HEK293 (cell line): Measurements from ENCODE around the gene OR10AD1.

Source experiments
- CTCF ChIA-PET: fragments of 350-600 bp; formaldehyde crosslinking; extraction: SDS; loops from one replicate; lab custom pipeline; 2021; ENCODE audit warnings: antibody characterized with exemption; lab: Yijun Ruan, JAX
- POLR2A ChIA-PET: fragments of 300-600 bp; formaldehyde crosslinking; extraction: SDS; loops from one replicate; lab custom pipeline; 2020; ENCODE audit warnings: antibody characterized with exemption, inconsistent platforms; lab: Yijun Ruan, JAX
- H3K27ac ChIP-seq: fragments of 200-500 bp; sonication (Bioruptor generic); 2 replicates; pipeline ENCODE4 v1.5.1; 2014; ENCODE audit warnings: low read depth, low read length, control low read depth, inconsistent platforms; ENCODE audit errors: extremely low read depth
- H3K36me3 ChIP-seq, 2 experiments: fragments of 200-500 bp in 1 of 2; sonication (Bioruptor generic) in 1 of 2; 1 replicate in 1 of 2; 2 replicates in 1 of 2; pipeline ENCODE4 v1.5.1; 2014 to 2017; ENCODE audit warnings: inconsistent platforms in 2 of 2, low read length in 2 of 2; ENCODE audit not compliant: control insufficient read depth in 2 of 2, insufficient read depth in 1 of 2
- H3K4me1 ChIP-seq: fragments of 200-500 bp; sonication (Bioruptor generic); 2 replicates; pipeline ENCODE4 v1.5.1; 2014; ENCODE audit warnings: mild to moderate bottlenecking, low read length, inconsistent platforms; ENCODE audit not compliant: control insufficient read depth, insufficient read depth
- H3K4me3 ChIP-seq: 2 replicates; pipeline ENCODE4 v1.5.1; 2011; ENCODE audit warnings: low read depth, mild to moderate bottlenecking, control low read depth, low read length, moderate library complexity
- H3K9me3 ChIP-seq: fragments of 200-500 bp; sonication (Bioruptor generic); 2 replicates; pipeline ENCODE4 v1.5.1; 2014; ENCODE audit warnings: low read depth, low read length, inconsistent platforms; ENCODE audit not compliant: control insufficient read depth, insufficient read depth
- AEBP2 ChIP-seq: fragments of 450-650 bp; formaldehyde crosslinking; IDR thresholded peaks from 2 replicates; pipeline ENCODE4 v1.5.1; 2016; ENCODE audit warnings: missing biosample characterization, missing genetic modification characterization, borderline replicate concordance
- PATZ1 ChIP-seq: fragments of 450-650 bp; formaldehyde crosslinking; IDR thresholded peaks from 2 replicates; pipeline ENCODE4 v1.5.1; 2016; ENCODE audit warnings: missing biosample characterization, missing genetic modification characterization
- PRDM6 ChIP-seq: fragments of 450-650 bp; formaldehyde crosslinking; IDR thresholded peaks from 2 replicates; pipeline ENCODE4 v1.5.1; 2017; ENCODE audit warnings: missing biosample characterization, missing genetic modification characterization
- REST ChIP-seq: fragments of 450-650 bp; formaldehyde crosslinking; IDR thresholded peaks from 2 replicates; pipeline ENCODE4 v1.5.1; 2016; ENCODE audit warnings: missing biosample characterization, missing genetic modification characterization
- SP3 ChIP-seq: fragments of 450-650 bp; formaldehyde crosslinking; IDR thresholded peaks from 2 replicates; pipeline ENCODE4 v1.5.1; 2016; ENCODE audit warnings: missing biosample characterization, missing genetic modification characterization
- ZBTB17 ChIP-seq: fragments of 450-650 bp; formaldehyde crosslinking; IDR thresholded peaks from 2 replicates; pipeline ENCODE4 v1.5.1; 2016; ENCODE audit warnings: missing biosample characterization, missing genetic modification characterization
- ZBTB49 ChIP-seq: fragments of 450-650 bp; formaldehyde crosslinking; IDR thresholded peaks from 2 replicates; pipeline ENCODE4 v1.5.1; 2016; ENCODE audit warnings: missing biosample characterization, missing genetic modification characterization, low read depth
- ZNF175 ChIP-seq: fragments of 450-650 bp; formaldehyde crosslinking; IDR thresholded peaks from 2 replicates; pipeline ENCODE4 v1.5.1; 2016; ENCODE audit warnings: missing biosample characterization, missing genetic modification characterization
- ZNF19 ChIP-seq: fragments of 450-650 bp; formaldehyde crosslinking; IDR thresholded peaks from 2 replicates; pipeline ENCODE4; 2016; ENCODE audit warnings: missing biosample characterization, missing genetic modification characterization, low read depth
- ZNF274 ChIP-seq, 2 experiments: fragments of 200-500 bp in 1 of 2; fragments of 450-650 bp in 1 of 2; sonication (Bioruptor generic) in 1 of 2; formaldehyde crosslinking in 1 of 2; IDR thresholded peaks; 2 replicates each; pipeline versions ENCODE4 v1.5.1 to v1.6.1; 2014 to 2016; ENCODE audit warnings: borderline replicate concordance in 1 of 2, inconsistent platforms in 1 of 2, low read length in 1 of 2, missing biosample characterization in 1 of 2, missing genetic modification characterization in 1 of 2
- ZNF37A ChIP-seq: fragments of 450-650 bp; IDR thresholded peaks from 2 replicates; pipeline ENCODE4 v1.5.1; 2018; ENCODE audit warnings: missing biosample characterization, missing genetic modification characterization
- ZNF488 ChIP-seq: fragments of 450-650 bp; formaldehyde crosslinking; IDR thresholded peaks from 2 replicates; pipeline ENCODE4 v1.5.1; 2016; ENCODE audit warnings: missing biosample characterization, missing genetic modification characterization
- ZNF501 ChIP-seq: fragments of 450-650 bp; formaldehyde crosslinking; IDR thresholded peaks from 2 replicates; pipeline ENCODE4 v1.5.1; 2016; ENCODE audit warnings: missing biosample characterization, missing genetic modification characterization
- ZNF514 ChIP-seq: fragments of 450-650 bp; formaldehyde crosslinking; IDR thresholded peaks from 2 replicates; pipeline ENCODE4 v1.5.1; 2016; ENCODE audit warnings: missing biosample characterization, missing genetic modification characterization
- ZNF560 ChIP-seq: fragments of 450-650 bp; formaldehyde crosslinking; IDR thresholded peaks from 2 replicates; pipeline ENCODE4 v1.5.1; 2017; ENCODE audit warnings: missing biosample characterization, missing genetic modification characterization, borderline replicate concordance
- ZNF571 ChIP-seq: fragments of 450-650 bp; formaldehyde crosslinking; IDR thresholded peaks from 2 replicates; pipeline ENCODE4 v1.5.0; 2017; ENCODE audit warnings: missing biosample characterization, missing genetic modification characterization
- ZNF610 ChIP-seq: fragments of 450-650 bp; formaldehyde crosslinking; IDR thresholded peaks from 2 replicates; pipeline ENCODE4 v1.5.1; 2016; ENCODE audit warnings: missing biosample characterization, missing genetic modification characterization, borderline replicate concordance
- ZNF670 ChIP-seq: fragments of 450-650 bp; formaldehyde crosslinking; IDR thresholded peaks from 2 replicates; pipeline ENCODE4 v1.5.1; 2016; ENCODE audit warnings: missing biosample characterization, missing genetic modification characterization, low read depth
- ZNF768 ChIP-seq: fragments of 450-650 bp; formaldehyde crosslinking; IDR thresholded peaks from 2 replicates; pipeline ENCODE4 v1.5.1; 2018; ENCODE audit warnings: missing biosample characterization, mild to moderate bottlenecking, missing genetic modification characterization
- ZNF837 ChIP-seq: fragments of 450-650 bp; formaldehyde crosslinking; IDR thresholded peaks from 2 replicates; pipeline ENCODE4 v1.5.1; 2016; ENCODE audit warnings: missing biosample characterization, missing genetic modification characterization
- ZNF843 ChIP-seq: fragments of 450-650 bp; formaldehyde crosslinking; IDR thresholded peaks from 2 replicates; pipeline ENCODE4 v1.5.1; 2016; ENCODE audit warnings: missing biosample characterization, missing genetic modification characterization
- TF ChIP-seq, protein P1 (sequence below): fragments of 450-650 bp; formaldehyde crosslinking; IDR thresholded peaks from 2 replicates; pipeline ENCODE4 v1.5.1; 2016; ENCODE audit warnings: missing biosample characterization, missing genetic modification characterization

OR10AD1 gene

DNA sequence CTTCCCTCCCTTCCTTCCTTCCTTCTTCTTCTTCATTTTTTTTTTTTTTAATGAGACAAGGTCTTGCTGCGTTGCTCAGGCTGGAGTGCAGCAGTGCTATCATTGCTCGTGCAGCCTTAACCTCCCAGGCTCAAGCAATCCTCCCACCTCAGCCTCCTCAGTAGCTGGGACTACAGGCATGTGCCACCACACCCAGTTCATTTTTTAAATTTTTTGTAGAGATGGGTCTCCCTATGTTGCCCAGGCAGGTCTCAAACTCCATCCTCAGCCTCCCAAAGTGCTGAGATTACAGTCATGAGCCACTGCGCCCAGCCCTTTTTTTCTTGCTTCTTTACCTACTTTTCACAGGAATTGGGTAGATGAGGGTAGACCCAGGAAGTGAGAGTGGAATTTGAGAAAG, 1.6 kb downstream of the OR10AD1 start (continued):
- TF ChIP-seq ZNF274 (IDR thresholded peaks at IDR 0.05; ENCODE audit: low read length) (no peak), ZNF274 (tag by site-specific recombination; IDR thresholded peaks at IDR 0.05; ENCODE audit: borderline replicate concordance) (no peak), ZNF37A (tag by site-specific recombination) (no peak), REST (tag by site-specific recombination) (no peak), PATZ1 (no peak), AEBP2 (no peak)

DNA sequence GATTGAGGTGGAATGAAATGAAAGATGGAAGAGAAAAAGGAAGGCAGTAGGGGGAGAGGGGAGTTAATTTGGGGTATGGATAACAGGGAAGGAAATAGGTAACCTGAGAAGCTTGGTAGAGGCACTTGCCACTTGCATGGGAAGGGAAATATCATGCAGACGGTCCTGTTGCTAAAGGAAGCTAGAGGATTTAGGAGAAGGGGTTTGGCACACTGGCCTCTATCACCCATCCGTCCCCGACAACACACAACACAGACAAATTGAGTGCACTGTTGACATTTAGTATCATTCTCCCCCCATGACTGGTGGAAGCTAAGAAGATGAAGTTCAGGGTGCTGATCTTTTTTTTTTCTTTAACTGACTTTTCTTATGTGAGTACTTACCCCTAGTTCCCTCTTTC, 2.0 kb downstream of the OR10AD1 start:
- Histone ChIP-seq H3K4me1 (peaks cover 16% of the 10 kb centered on the region), H3K27ac (no peak overlapping the region), H3K36me3 (no peaks in the 10 kb centered on the region), H3K4me3 (no peak overlapping the region), H3K9me3 (no peaks in the 10 kb centered on the region)
- CTCF ChIA-PET: interaction anchor here (0.9 to 1.1 kb wide), 2 partner anchors 417 to 457 kb away, joined by 3 read pairs; no protein-coding TSS in a partner anchor
- POLR2A ChIA-PET: no interaction called here
- TF ChIP-seq ZNF670 (no peak), ZNF837 (no peak), ZNF571 (no peak), ZNF843 (tag by site-specific recombination) (no peak), ZNF560 (tag by site-specific recombination) (no peak), ZNF19 (tag by site-specific recombination) (no peak), ZNF768 (tag by site-specific recombination) (no peak), ZBTB17 (tag by site-specific recombination) (no peak), SP3 (tag by site-specific recombination) (no peak), PRDM6 (tag by site-specific recombination) (no peak), ZNF488 (tag by site-specific recombination) (no peak), ZNF501 (tag by site-specific recombination) (no peak), ZNF610 (tag by site-specific recombination) (no peak), ZNF514 (no peak), ZNF175 (no peak), ZBTB49 (tag by site-specific recombination) (no peak)
- TF ChIP-seq, protein P1, sequence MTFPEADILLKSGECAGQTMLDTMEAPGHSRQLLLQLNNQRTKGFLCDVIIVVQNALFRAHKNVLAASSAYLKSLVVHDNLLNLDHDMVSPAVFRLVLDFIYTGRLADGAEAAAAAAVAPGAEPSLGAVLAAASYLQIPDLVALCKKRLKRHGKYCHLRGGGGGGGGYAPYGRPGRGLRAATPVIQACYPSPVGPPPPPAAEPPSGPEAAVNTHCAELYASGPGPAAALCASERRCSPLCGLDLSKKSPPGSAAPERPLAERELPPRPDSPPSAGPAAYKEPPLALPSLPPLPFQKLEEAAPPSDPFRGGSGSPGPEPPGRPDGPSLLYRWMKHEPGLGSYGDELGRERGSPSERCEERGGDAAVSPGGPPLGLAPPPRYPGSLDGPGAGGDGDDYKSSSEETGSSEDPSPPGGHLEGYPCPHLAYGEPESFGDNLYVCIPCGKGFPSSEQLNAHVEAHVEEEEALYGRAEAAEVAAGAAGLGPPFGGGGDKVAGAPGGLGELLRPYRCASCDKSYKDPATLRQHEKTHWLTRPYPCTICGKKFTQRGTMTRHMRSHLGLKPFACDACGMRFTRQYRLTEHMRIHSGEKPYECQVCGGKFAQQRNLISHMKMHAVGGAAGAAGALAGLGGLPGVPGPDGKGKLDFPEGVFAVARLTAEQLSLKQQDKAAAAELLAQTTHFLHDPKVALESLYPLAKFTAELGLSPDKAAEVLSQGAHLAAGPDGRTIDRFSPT (tag by site-specific recombination): no peak
